Measurements from ENCODE around the gene MAP3K7.
A peak's percentile ranks its signal among the peaks of the same experiment; 100 is the strongest.

MAP3K7 gene

GRCh38 chr6:90596967-90597539 is 10.2 kb upstream of the MAP3K7 start:
- no peak for TF ChIP-seq CTCF (IDR thresholded peaks at IDR 0.05; ENCODE audit: insufficient read depth, missing control alignments)
- no peak for DNase-seq (ENCODE audit: insufficient read length, low spot score)
- no peak for FAIRE-seq

- TF ChIP-seq CTCF (IDR thresholded peaks at IDR 0.05; ENCODE audit: insufficient read depth, missing control alignments): no peak
- DNase-seq (ENCODE audit: insufficient read length, low spot score) (no peak), FAIRE-seq (no peak)
These were observed 9.0 kb upstream of the MAP3K7 start for GRCh38 chr6:90595854-90596253.

GRCh38 chr6:90586546-90586835 is 381 bp downstream of the MAP3K7 start:
- TF ChIP-seq CTCF (IDR thresholded peaks at IDR 0.05; ENCODE audit: insufficient read depth, missing control alignments): no peak
- FAIRE-seq (no peak), DNase-seq (ENCODE audit: insufficient read length, low spot score) (no peak)

GRCh38 chr6:90584636-90585255 is 2.1 kb downstream of the MAP3K7 start:
- no peak for TF ChIP-seq CTCF (IDR thresholded peaks at IDR 0.05; ENCODE audit: insufficient read depth, missing control alignments)
- no peak for FAIRE-seq
- no peak for DNase-seq (ENCODE audit: insufficient read length, low spot score)

- no peak for DNase-seq (ENCODE audit: insufficient read length, low spot score)
- FAIRE-seq: no peak
- TF ChIP-seq CTCF (IDR thresholded peaks at IDR 0.05; ENCODE audit: insufficient read depth, missing control alignments): no peak
These were observed 2.9 kb downstream of the MAP3K7 start for GRCh38 chr6:90583836-90584481.

GRCh38 chr6:90583179-90583835 is 3.6 kb downstream of the MAP3K7 start:
- FAIRE-seq: peak; percentile 6
- no peak for DNase-seq (ENCODE audit: insufficient read length, low spot score)
- no peak for TF ChIP-seq CTCF (IDR thresholded peaks at IDR 0.05; ENCODE audit: insufficient read depth, missing control alignments)

GRCh38 chr6:90581146-90581545 is 5.7 kb downstream of the MAP3K7 start:
- TF ChIP-seq CTCF (IDR thresholded peaks at IDR 0.05; ENCODE audit: insufficient read depth, missing control alignments): no peak
- no peak for FAIRE-seq
- no peak for DNase-seq (ENCODE audit: insufficient read length, low spot score)
